Kidney (tissue), 14 donors: ENCODE results near the gene THSD4. TPM values are rescaled to one million over a fixed set of nuclear protein-coding genes. Genes with fewer than 3 reads are reported as not detected.

Source experiments
- DNase-seq, 5 donors: peaks; one replicate each; pipeline ENCODE4 v3.0.0-alpha.2; 2013 to 2020
- FAIRE-seq: peaks from 2 replicates; lab custom pipeline; 2012; peaks lifted over from hg19 to GRCh38; lab: Jason Lieb, UNC
- H3K27ac ChIP-seq, 2 donors: one replicate each; pipeline ENCODE4 v1.7.0; 2013; ENCODE audit warnings: low read depth in 2 of 2, low read length in 2 of 2, inconsistent platforms in 1 of 2
- H3K27me3 ChIP-seq: one replicate; pipeline ENCODE4 v1.7.1; 2013; ENCODE audit warnings: low read length, inconsistent platforms; ENCODE audit not compliant: control insufficient read depth, insufficient read depth
- H3K36me3 ChIP-seq, 3 donors: one replicate each; pipeline versions ENCODE4 v1.7.0 to v1.7.1; 2013; ENCODE audit warnings: low read length in 3 of 3, control low read depth in 1 of 3, inconsistent platforms in 1 of 3; ENCODE audit not compliant: insufficient read depth in 3 of 3, control insufficient read depth in 2 of 3
- H3K4me1 ChIP-seq, 3 donors: one replicate each; pipeline versions ENCODE4 v1.7.0 to v1.7.1; 2013; ENCODE audit warnings: low read length in 3 of 3, inconsistent platforms in 1 of 3, low read depth in 1 of 3; ENCODE audit not compliant: control insufficient read depth in 2 of 3, insufficient read depth in 2 of 3
- H3K4me3 ChIP-seq, 3 donors: one replicate each; pipeline versions ENCODE4 v1.7.0 to v1.8.1; 2013; ENCODE audit warnings: low read length in 3 of 3, control low read depth in 1 of 3, inconsistent platforms in 1 of 3
- H3K9ac ChIP-seq, 3 donors: one replicate each; pipeline versions ENCODE4 v1.7.0 to v1.7.1; 2013; ENCODE audit warnings: low read length in 3 of 3, control low read depth in 1 of 3, inconsistent platforms in 1 of 3
- H3K9me3 ChIP-seq, 3 donors: one replicate each; pipeline versions ENCODE4 v1.7.0 to v1.7.1; 2013; ENCODE audit warnings: low read length in 3 of 3, control low read depth in 1 of 3, inconsistent platforms in 1 of 3; ENCODE audit not compliant: control insufficient read depth in 2 of 3, insufficient read depth in 1 of 3
- intact Hi-C: fragments of 100-400 bp; cut with DNase I; formaldehyde crosslinking; loops from one replicate; pipeline ENCODE4 v1.11.1; 2022
- polyA plus RNA-seq: library from polyadenylated mRNA; stranded (reverse); fragments of 350-450 nt; fragmentation: Illumina TruSeq; extraction: RNeasy Lipid Tissue Mini Kit (QIAGEN cat#74804); gene quantifications from one replicate; pipeline ENCODE4 v1.2.3, GENCODE V29; 2014; ENCODE audit warnings: low read depth, low replicate concordance; ENCODE audit not compliant: insufficient read depth
- total RNA-seq: library from RNA; stranded (reverse); fragmentation: NEBNext Ultra II Directional; extraction: Animal tissue kit (Norgen Biotek cat#: 25700); gene quantifications from one replicate; pipeline ENCODE4 v1.2.1, GENCODE V29; 2021
- TF ChIP-seq, protein P1 (sequence below): IDR thresholded peaks from 3 replicates; pipeline ENCODE4 v1.5.1; 2012; ENCODE audit warnings: mild to moderate bottlenecking, moderate library complexity, borderline replicate concordance; ENCODE audit not compliant: insufficient read depth; ENCODE audit errors: extremely low read depth
- donor health status: control.
- donor health status: control.
- donor health status: control.
- donor health status: control.
- donor health status: control.
- donor health status: DM: yes; HTN: yes; CAD: no.
- donor health status: Normal renal cell carcinoma (clear cell type).

The THSD4 gene
- total and polyA plus RNA-seq, 2 donors from 2014 or later: 9.4 to 36.3 TPM

- Histone ChIP-seq H3K9me3 (no peaks in the 10 kb centered on the region), H3K4me3 (no peak overlapping the region), H3K27me3 (no peaks in the 10 kb centered on the region), H3K9ac (no peak overlapping the region), H3K4me1 (peaks cover 0 to 11% (median 0%) of the 10 kb centered on the region in 3 donors), H3K27ac (peak overlapping the region in 1 of 2 donors; percentile 33), H3K36me3 (peaks cover 0 to 3% (median 0%) of the 10 kb centered on the region in 3 donors)
- TF ChIP-seq, protein P1, sequence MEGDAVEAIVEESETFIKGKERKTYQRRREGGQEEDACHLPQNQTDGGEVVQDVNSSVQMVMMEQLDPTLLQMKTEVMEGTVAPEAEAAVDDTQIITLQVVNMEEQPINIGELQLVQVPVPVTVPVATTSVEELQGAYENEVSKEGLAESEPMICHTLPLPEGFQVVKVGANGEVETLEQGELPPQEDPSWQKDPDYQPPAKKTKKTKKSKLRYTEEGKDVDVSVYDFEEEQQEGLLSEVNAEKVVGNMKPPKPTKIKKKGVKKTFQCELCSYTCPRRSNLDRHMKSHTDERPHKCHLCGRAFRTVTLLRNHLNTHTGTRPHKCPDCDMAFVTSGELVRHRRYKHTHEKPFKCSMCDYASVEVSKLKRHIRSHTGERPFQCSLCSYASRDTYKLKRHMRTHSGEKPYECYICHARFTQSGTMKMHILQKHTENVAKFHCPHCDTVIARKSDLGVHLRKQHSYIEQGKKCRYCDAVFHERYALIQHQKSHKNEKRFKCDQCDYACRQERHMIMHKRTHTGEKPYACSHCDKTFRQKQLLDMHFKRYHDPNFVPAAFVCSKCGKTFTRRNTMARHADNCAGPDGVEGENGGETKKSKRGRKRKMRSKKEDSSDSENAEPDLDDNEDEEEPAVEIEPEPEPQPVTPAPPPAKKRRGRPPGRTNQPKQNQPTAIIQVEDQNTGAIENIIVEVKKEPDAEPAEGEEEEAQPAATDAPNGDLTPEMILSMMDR: no peak
- no peak for DNase-seq
- FAIRE-seq: no peak
- intact Hi-C loops: no loop called here
Observed at GRCh38 chr15:71752128-71752527, 636.9 kb downstream of the THSD4 start.

GRCh38 chr15:71752604-71753289 is 637.5 kb downstream of the THSD4 start:
- peak overlapping the region in 1 of 2 donors; percentile 33 for H3K27ac ChIP-seq
- no peaks in the 10 kb centered on the region for H3K9me3 ChIP-seq
- peaks cover 0 to 1% (median 0%) of the 10 kb centered on the region in 3 donors for H3K36me3 ChIP-seq
- H3K4me1 ChIP-seq: peaks cover 0 to 12% (median 0%) of the 10 kb centered on the region in 3 donors
- TF ChIP-seq, protein P1: peak; percentile 53
- FAIRE-seq: no peak
- intact Hi-C loops: no loop called here
- peak in 4 of 5 donors; percentile 52 to 73 (median 60) for DNase-seq
- no peak overlapping the region for H3K4me3 ChIP-seq
- no peaks in the 10 kb centered on the region for H3K27me3 ChIP-seq
- H3K9ac ChIP-seq: no peak overlapping the region

DNA sequence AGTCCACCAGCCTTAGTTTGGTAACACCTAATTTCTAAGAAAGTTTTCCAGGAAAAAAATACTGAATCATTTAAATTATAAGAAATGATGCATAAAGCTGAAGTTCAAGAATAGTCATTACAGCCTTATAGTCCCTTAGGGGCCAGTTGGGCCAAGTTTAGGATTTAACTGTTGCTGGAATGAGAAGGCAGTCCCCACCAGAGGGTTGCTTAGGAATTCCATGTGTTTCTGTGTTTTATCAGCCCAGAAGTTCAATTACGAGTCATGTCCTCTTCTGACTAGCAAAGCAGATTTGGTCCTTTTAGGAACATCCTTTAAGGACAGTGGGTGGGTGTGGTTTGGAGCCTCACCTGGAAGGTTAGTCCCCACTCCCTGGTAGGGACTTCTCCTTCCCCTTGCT is 638.1 kb downstream of the THSD4 start:
- Histone ChIP-seq H3K9ac (no peak overlapping the region), H3K27ac (no peak overlapping the region), H3K4me1 (peaks cover 0 to 16% (median 0%) of the 10 kb centered on the region in 3 donors), H3K36me3 (no peaks in the 10 kb centered on the region), H3K27me3 (no peaks in the 10 kb centered on the region), H3K4me3 (no peak overlapping the region), H3K9me3 (no peaks in the 10 kb centered on the region)
- FAIRE-seq (no peak), DNase-seq (no peak)
- intact Hi-C loops: no loop called here
- TF ChIP-seq, protein P1: no peak
